GM12875 (cell line): ENCODE results near the gene WNT8B.

Experiments used
- H3K4me3 ChIP-seq: one replicate; pipeline ENCODE4 v1.5.1; 2011; ENCODE audit warnings: low read depth, low read length, control low read depth
- CTCF ChIP-seq: IDR thresholded peaks from 2 replicates; pipeline ENCODE4 v1.5.1; 2011; ENCODE audit warnings: low read depth, mild to moderate bottlenecking, control low read depth, inconsistent platforms, low read length, moderate library complexity, borderline replicate concordance; ENCODE audit not compliant: insufficient read depth

The WNT8B gene

GRCh38 chr10:100469756-100470155 lies 6.9 kb downstream of the WNT8B start:
- TF ChIP-seq CTCF = no peak
- H3K4me3 ChIP-seq = no peak overlapping the region

GRCh38 chr10:100470367-100470766 lies 7.6 kb downstream of the WNT8B start:
- TF ChIP-seq CTCF = no peak
- H3K4me3 ChIP-seq = no peak overlapping the region

- H3K4me3 ChIP-seq = no peak overlapping the region
- TF ChIP-seq CTCF = no peak
Measured at GRCh38 chr10:100477970-100478369, 15.2 kb downstream of the WNT8B start.

- no peak overlapping the region for H3K4me3 ChIP-seq
- no peak for TF ChIP-seq CTCF
Measured at GRCh38 chr10:100479037-100479436, 16.2 kb downstream of the WNT8B start.

- TF ChIP-seq CTCF = no peak
- H3K4me3 ChIP-seq = no peak overlapping the region
Measured at GRCh38 chr10:100480002-100480401, 17.2 kb downstream of the WNT8B start.

GRCh38 chr10:100481462-100482081 lies 18.8 kb downstream of the WNT8B start:
- no peak for TF ChIP-seq CTCF
- peak overlapping the region; percentile 21 for H3K4me3 ChIP-seq

- H3K4me3 ChIP-seq = peak overlapping the region; percentile 18
- TF ChIP-seq CTCF = peak; percentile 89
Measured at GRCh38 chr10:100482181-100482833, 19.5 kb downstream of the WNT8B start.
